Measurements from ENCODE around the gene AZIN2.
"Not testable (repeated sequence)": the region's sequence is repeated elsewhere in the genome, so short reads cannot be mapped to it uniquely, and the experiment has no call there.

Gene AZIN2

DNA sequence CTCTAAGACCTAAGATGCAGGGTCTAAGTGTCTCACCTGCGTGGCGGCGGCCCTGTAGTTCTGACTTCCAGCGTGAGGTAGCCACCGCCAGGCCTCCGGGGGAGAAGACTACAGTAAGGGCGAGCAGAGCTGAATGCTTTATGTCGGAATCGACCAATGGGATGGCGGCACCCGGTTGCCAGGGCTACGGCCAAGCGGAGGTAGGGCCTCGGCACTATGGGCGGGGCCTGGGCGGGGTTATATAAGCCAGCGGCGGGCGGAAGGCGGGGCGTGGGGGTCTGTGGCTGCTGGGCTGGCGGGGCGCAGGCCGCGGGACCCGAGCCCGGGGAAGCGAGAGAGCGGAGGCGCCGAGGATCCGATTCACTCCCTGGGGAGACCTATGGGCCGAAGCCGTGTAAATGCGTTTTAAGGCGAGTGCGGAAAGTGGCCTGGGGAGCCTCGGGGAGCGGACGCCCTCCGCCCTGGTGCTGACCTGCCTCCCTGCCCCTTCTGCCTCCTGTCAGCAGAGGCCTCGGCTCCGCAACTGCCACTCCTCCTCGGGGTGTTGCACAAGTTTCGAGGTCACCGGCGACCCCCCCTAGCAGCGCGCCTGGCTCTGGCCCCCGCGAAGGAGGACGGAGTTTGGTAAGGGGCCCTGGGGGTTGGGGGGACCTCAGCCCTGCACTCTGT lies at the start of gene AZIN2:
TSS of gene AZIN2 (plus strand) at position 269 of the 669 bp plus-strand sequence. CDS start 1,097 bp downstream, outside the sequence.
- DNase-seq (ENCODE audit: low spot score) = peak; percentile 94

DNA sequence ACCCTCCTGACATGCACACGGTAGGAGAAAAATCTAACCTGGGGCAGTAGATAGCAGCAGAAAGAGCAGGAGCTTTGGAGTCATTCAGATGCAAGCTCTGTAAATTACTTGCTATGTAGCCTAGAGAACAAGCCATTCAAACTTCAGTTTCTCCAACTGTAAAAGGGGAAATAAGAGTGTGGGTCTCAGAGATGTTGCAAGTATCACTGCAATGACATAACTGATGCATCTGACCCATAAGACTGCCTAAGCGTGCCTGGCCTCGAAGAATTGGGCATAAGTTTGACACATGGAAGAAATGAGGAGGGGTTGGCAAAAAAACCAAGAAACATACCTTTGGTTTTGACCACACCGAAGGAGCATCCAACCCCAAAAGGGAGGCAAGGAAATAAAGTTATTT lies 49.4 kb upstream of the AZIN2 start:
- DNase-seq (ENCODE audit: low spot score) = no peak

DNA sequence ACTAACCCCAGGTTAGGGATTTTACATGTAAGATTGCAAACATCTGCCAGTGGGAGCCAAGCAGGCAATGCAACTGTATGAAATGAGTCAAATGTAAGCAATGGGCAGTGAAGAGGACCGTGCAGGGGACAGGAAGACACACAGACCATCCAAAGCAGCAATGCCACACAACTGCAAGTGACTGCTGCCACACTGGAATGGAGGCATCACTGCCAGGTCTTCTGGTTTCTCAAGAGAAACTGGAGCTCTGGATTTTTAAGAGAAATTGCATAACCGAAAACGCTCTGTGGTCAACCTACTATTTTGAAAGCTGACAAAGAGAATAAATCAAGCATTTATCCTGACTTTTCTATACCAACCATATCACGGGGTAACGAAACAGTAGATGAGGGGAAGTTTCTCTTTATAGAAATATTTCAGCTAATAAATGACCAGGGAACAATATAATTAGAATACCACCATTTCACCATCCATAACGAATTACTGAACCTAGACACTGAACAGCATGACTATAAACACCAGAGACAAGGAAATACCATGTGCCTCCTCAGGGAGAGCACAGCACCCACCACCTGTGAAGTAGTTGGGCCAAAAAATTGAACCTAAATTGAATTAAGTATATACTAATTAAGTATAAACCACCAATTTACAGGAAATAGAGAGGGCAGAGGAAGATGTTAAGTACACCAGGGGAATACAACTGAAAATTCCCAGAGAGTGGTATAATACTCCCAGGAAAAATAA lies 48.7 kb upstream of the AZIN2 start:
- DNase-seq (ENCODE audit: low spot score) = no peak

DNA sequence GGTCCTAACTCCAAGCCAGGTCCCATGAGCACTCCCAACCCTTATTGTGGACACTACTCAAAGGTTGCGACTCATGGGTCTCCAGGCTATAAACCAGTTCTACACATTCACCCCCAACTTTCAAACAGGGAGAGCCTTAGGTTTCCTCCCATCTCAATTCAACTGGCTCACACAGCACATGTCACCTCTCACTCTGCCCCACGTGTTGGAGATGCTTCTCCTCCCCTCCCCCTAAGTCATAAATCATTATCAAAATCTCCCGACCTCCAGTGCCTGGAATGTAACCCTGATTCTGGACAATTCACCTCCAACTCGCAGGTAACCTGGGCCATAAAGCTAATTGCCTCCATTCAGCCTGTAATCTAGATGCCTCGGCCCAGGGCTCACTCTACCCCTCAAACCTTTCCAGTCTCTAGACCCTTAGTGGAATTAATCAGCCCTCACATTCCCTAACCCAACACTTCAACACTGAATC lies 44.9 kb upstream of the AZIN2 start:
- peak; percentile 72 for DNase-seq (ENCODE audit: low spot score)

DNA sequence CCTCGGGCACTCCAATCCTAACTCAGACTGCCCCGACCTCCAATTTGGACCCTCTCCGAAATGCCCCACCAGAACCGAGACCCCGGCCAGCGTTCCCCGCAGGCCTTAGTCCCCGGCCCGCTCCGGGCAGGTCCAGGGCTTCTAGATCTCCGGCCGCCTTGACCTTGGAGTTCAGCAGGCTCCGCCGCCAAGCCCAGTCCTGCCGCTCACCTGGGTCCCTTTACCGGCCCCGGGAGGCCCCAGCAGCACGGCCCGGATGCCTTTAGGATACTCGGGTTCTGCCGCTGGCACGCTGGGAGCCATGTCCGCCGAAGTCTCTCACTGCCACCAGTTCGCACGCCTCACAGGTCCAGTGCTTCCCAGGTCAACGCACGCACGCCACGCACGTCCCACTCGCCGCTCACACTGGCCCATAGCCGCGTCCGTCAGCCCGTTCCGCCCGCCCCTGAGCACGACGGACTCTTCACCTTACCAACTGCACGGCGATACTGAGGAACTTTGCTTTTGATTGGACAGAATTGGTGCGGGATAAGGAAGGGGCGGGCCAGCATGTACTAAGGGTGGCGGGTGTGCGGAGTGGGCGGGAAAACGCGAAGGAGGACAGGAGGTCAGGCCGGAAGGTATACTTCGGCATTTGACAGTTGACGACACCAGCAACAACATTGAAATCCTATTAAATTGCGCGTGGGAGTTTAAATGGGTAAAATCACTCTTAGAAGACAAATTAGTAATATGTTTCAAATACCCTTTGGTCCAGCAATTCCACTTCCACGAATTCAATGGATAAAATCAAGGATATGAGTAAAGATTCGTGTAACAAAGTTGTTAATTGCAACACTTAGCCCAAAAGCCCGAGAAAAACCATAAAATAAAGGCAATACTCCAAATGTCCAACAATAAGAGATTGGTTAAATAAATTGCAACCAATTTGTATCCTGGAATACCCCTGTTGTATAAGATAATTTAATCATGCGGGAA lies 44.1 kb upstream of the AZIN2 start, which contains the start of gene AK2:
TSS of gene AK2 (minus strand) at position 358 of the 978 bp plus-strand sequence. CDS start at position 303, 55 bp downstream.
- DNase-seq (ENCODE audit: low spot score) = peak; percentile 99

DNA sequence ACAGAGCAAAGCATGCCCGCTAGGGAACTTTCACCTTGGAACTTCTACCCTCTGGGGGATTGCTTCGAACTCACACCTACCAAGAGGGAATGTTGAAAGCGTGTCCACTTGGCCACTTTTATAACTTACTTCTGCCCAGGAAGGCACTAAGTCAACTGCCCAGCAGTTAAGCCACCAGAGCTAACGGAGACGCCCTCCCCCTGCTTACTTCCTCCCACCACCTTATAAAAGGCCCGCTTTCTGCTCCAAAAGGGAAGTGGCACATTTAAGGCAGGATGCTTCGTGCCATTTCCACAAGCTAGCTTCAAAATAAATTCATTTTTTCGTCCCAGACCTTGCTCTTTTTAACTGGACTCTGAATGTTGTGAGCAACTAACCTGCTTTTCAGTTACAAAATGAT lies 41.1 kb upstream of the AZIN2 start:
- no peak for DNase-seq (ENCODE audit: low spot score)

DNA sequence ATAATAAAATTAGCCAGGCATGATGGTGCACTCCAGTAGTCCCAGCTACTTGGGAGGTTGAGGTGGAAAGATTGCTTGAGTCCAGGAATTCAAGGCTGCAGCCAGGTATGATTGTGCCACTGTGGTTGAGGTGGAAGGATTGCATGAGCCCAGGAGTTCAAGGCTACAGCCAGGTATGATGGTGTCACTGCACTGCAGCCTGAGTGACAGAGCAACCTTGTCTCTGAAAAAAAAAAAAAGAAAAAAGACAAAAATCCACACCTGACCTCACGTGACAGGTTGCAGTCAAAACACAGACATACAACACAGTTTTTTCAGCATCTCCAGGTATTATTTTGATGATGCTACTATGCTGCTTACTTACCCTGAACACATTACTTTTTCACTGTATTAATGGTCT lies 39.9 kb upstream of the AZIN2 start:
- no peak for DNase-seq (ENCODE audit: low spot score)

DNA sequence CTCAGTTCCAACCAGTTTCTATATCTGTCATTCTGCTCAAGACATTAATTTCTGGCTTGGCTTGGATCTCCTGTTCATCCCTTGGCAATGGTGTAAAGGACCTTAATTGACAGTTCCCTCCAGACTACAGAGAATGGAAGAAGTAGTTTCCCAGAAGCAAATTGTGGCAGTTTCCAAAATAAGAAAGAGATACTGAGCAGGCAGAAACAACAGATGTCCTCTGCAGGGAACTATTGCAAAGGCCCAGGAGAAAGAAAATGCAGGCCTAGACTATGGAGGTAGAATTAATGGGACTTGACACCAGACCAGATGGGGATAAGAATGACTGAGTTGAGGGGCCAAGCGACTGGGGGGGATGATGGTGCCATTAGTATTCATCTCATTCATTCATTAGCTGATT lies 38.1 kb upstream of the AZIN2 start:
- DNase-seq (ENCODE audit: low spot score) = no peak

DNA sequence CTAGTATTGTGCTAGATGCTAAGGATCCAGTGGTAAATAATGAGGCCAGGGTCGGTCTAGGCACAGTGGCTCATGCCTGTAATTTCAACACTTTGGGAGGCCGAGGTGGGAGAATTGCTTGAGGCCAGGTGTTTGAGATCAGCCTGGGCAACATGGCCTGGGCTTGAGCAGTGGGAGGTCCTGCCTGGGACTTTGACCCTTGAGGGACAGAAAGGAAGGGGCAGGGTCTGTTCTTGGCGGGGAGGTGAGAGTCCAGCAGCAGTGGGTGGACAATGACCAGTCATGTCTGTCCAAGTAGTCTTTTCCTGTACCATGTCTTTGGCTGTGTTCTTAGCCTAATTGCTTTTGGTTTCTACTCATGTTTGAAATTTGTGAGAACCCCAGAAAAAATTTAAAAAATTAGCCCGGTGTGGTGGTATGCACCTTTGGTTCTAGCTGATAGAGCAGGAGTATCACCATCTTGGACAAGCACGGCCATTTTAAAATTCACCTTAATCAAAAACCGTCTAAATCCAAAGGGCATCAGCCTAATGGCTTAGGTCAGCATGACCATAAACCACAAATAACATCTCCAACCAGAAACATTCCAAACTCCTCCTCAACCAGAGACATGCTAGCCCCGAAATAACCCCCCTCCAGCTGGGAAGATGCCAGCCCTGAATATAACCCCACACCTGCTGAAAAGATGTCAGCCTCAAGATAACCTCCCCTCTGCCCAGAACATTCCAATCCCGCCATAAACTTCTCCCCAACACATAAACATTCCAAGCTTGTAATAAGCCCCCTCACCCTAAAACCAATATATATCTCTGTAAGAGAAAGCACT lies 37.5 kb upstream of the AZIN2 start:
- DNase-seq (ENCODE audit: low spot score) = no peak

DNA sequence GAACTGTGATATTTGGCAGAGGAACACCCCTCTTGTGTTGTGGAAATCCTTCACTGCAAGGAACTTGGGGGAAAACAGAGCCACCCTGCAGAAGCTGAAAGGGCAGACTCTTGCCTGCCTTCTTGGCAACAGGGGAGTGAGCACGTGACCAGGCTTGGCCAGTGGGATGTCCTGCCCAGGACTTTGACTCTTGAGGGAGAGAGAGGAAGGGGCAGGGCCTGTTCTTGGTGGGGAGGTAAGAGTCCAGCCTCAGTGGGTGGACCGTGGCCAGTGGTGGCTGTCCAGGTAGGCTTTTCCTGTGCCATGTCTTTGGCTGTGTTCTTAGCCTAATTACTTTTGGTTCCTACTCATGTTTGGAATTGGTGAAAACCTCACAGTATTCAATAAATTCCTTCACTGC lies 35.7 kb upstream of the AZIN2 start:
- DNase-seq (ENCODE audit: low spot score) = no peak

DNA sequence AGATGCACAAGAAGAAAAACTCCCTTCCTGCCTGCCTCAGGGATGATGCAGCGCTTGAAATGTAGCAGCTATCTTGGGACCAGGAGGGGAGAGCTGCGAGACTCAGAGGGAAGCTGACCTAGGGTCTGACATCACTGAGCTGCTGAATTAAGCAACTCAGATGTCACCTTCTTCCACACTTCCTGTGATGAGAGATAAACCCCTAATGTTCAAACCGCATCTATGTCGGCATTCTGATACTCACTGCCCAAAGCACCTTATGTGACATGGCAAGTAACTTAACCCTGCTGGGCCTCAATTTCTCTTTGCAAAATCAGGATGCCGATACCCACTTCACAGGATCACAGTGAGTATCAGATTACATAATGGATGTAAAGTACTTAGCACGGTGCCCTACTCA lies 35.1 kb upstream of the AZIN2 start:
- no peak for DNase-seq (ENCODE audit: low spot score)

DNA sequence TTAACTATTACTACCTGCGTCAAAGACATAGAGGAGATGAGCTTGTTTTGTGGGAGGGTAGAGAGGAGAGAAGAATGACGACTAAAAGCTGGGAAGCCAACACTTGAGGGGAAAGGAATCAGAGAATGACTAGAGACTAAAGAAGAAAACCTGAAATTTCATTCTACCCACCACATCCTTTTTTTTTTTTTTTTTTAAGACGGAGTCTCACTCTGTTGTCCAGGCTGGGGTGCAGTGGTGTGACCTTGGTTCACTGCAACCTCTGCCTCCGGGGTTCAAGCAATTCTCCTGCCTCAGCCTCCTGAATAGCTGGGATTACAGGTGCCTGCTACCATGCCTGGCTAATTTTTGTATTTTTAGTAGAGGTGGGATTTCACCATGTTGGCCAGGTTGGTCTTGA lies 34.7 kb upstream of the AZIN2 start:
- DNase-seq (ENCODE audit: low spot score) = not testable (repeated sequence)

DNA sequence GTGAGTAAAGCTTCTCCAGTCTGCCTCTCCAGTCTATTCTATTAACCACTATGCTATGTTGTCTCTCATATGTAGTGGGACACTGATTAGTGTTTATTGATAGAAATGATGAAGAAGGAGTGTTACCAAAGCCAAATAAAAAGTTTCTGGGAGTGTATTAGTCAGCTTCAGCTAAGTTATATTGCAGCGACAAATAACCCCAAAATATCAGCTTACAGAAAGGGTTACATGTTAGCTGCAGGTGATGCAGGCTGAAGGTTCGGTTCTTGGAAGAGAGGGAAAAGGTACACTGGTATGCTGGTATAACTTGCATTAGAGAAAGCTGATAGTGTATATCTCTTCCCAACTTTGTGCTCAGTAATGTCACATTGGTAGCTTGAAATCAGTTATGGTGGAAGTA lies 33.7 kb upstream of the AZIN2 start:
- no peak for DNase-seq (ENCODE audit: low spot score)

DNA sequence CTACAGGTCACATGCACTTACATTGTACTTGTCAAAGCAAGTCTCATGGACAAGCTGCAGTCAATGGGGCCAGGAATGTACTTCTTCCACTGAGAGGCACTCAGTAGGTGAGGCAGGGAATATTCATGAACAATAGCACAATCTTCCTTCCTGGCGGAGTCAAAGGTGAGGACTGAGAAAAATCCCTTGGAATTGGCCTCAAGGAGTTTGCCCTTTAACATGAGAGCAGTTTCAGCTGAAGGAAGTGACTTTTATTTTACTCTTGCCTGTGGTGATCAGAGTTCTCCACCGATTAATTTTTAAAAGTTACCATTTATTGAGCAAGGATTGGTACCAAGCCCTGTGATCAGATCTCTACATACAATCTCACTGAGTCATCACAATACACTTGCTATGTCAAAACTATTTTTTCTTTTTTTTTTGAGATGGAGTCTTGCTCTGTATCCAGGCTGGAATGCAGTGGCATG lies 33.1 kb upstream of the AZIN2 start:
- no peak for DNase-seq (ENCODE audit: low spot score)

DNA sequence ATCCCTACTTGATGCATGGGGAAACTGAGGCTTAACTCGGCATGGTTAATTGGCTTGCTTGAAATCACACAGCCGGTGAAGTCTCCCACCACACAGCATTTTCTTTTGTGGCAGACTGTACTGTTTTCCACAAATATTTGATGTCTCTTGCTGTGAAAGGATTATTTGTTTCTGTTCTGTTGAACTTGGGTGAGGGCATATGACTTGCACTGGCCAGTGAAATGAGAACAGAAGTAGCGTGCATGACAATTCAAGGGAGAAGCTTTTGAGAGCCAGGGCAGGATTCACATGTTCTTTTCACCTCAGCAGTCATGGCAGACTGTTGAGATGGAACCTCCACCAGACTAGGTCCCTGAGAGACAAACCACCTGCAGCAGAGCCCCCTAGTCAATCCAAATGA lies 32.5 kb upstream of the AZIN2 start:
- no peak for DNase-seq (ENCODE audit: low spot score)

DNA sequence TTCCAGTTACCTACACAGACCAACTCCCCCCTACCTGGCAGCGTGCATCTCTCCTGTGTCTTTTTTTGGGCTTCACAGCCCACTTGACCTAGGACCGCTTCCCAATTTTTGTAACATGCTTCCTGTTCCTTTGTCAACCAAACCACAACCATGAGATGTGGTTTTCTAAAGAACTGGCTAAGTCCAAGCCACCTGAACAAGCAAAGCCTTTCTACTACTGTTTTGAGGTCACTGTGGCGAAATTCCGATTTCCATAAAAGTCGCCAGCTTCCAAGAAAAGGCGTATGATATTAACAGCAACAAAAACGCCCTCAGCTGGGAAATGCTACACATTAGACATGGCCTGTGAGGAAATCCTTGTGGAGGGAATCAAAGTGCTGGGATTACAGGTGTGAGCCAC lies 31.6 kb upstream of the AZIN2 start:
- DNase-seq (ENCODE audit: low spot score) = no peak

DNA sequence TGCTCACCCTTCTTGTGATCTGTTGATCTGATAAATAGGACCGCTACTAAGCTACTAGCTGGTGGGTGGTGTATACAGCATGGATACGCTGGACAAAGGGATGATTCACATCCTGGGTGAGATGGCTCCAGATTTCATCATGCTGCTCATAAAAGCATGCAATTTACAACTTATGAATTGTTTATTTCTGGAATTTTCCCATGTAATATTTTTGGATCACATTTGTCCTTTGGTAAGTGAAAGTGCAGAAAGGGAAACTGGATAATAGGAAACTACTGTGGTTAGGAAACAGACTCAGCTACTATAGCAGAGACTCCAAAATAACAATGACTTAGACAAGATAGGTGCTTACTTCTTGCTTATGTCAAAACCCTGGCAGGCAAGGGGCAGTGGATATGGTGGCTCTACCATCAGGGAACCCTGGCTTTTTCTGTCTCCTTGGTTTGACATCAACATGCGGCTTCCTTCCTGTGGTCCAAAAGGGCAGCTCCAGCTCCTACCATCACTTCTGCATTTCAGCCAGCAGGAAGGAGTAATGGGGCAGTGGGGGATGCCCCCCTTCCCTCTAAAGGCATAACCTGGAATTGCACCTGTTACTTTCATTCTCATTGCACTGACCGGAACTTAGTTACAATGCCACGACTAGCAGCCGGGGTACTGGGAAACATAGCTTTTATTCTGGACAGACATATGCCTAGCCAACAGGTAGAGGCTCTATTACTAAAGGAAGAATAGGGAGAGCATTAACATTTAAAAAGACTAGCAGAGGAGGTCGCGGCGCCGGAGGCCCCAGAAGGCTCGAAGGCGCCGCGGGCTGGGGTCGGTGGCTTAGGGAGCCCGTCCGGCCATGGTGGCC lies 30.5 kb upstream of the AZIN2 start:
- DNase-seq (ENCODE audit: low spot score) = peak; percentile 97

DNA sequence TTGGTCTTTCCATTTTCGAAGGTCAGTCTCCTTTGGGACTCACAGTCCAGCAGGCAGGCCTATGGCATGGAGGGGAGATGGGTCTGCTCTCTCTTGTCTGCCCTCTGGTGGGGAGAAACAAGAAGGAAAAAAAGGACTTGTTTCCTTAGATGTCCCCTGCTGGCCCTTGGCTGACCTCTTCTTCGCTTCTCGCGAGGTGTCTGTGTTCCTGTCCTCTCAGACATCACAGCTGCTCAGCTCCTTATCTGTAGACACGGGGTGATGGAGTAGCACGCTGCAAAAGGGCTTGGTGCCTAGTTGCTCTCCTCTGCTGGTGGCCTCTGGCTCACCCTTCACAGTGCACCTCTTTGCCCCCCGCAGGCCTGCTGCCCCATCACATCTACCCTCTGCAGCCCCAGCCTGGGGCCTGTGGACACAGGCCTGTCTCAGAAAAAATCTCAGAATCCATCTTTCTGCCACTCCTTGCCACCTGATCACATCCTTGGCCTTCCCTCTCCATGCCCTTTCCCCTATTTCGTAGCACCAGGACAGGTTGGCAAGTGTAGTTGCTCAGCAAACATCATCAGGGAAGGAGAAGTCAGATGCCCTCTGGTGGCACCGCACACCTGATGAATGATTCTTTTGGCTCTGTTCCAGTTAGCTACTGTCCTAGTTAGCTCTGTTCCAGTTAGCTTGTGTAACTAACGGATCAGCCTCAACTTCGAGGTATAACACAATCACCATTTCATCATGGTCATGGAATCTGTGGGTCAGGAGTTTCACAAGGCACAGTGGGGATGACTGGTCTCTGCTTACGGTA lies 25.5 kb upstream of the AZIN2 start:
- DNase-seq (ENCODE audit: low spot score) = peak; percentile 94

DNA sequence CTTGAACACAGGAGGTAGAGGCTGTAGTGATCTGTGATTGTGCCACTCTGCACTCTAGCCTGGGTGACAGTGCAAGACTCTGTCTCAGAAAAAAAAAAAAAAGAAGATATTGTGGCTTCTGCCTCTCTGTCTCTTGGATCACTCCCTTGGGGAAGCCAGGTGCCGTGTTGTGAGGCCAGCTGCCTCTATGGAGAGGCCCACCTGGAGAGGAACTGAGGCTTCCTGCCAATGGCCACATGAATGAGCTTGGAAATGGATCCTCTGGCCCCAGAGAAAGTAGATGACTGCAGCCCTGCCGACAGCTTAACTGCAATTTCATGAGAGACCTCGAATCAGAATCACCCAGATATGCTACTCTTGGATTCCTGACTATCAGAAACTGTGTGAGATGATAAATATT lies 24.5 kb upstream of the AZIN2 start:
- no peak for DNase-seq (ENCODE audit: low spot score)
